ENCODE results near the gene CARNS1.

CARNS1 gene

GRCh38 chr11:67376063-67376820, 39.2 kb upstream of the CARNS1 start:
- DNase-seq (ENCODE audit: low spot score), result no peak

- DNase-seq (ENCODE audit: low spot score), result no peak
Observed at GRCh38 chr11:67376873-67377808, 38.3 kb upstream of the CARNS1 start.

- DNase-seq (ENCODE audit: low spot score), result no peak
Observed at GRCh38 chr11:67378544-67378943, 36.9 kb upstream of the CARNS1 start.

- no peak for DNase-seq (ENCODE audit: low spot score)
Observed at GRCh38 chr11:67379061-67380058, 36.1 kb upstream of the CARNS1 start.

- DNase-seq (ENCODE audit: low spot score), result no peak
Observed at GRCh38 chr11:67381244-67381972, 34.1 kb upstream of the CARNS1 start.

GRCh38 chr11:67382276-67383136, 33.0 kb upstream of the CARNS1 start:
- DNase-seq (ENCODE audit: low spot score), result peak; percentile 82

- DNase-seq (ENCODE audit: low spot score), result no peak
Observed at GRCh38 chr11:67384851-67385366, 30.6 kb upstream of the CARNS1 start.

- DNase-seq (ENCODE audit: low spot score), result no peak
Observed at GRCh38 chr11:67387069-67387468, 28.4 kb upstream of the CARNS1 start.

GRCh38 chr11:67387518-67387917, 28.0 kb upstream of the CARNS1 start:
- DNase-seq (ENCODE audit: low spot score), result no peak

- DNase-seq (ENCODE audit: low spot score), result peak; percentile 61
Observed at GRCh38 chr11:67389477-67389876, 26.0 kb upstream of the CARNS1 start.

GRCh38 chr11:67390947-67391303, 24.6 kb upstream of the CARNS1 start:
- DNase-seq (ENCODE audit: low spot score), result no peak

- DNase-seq (ENCODE audit: low spot score), result peak; percentile 94
Observed at GRCh38 chr11:67391304-67392182, 23.9 kb upstream of the CARNS1 start, which contains the start of gene RAD9A. Gene RAD9A, plus strand, starts transcription at chr11:67391986. Its CDS starts 59 bp downstream, at chr11:67392045.

- DNase-seq (ENCODE audit: low spot score), result no peak
Observed at GRCh38 chr11:67392183-67392715, 23.2 kb upstream of the CARNS1 start.

GRCh38 chr11:67393437-67393836, 22.0 kb upstream of the CARNS1 start:
- DNase-seq (ENCODE audit: low spot score), result no peak

GRCh38 chr11:67393990-67394389, 21.5 kb upstream of the CARNS1 start:
- DNase-seq (ENCODE audit: low spot score), result no peak

GRCh38 chr11:67395555-67396258, 19.8 kb upstream of the CARNS1 start:
- DNase-seq (ENCODE audit: low spot score), result no peak

- no peak for DNase-seq (ENCODE audit: low spot score)
Observed at GRCh38 chr11:67396259-67396581, 19.3 kb upstream of the CARNS1 start.
